ENCODE data around the gene EXD3.

EXD3 gene

GRCh38 chr9:137446851-137447471 lies 24.0 kb upstream of the EXD3 start:
- peaks cover 31% of the 10 kb centered on the region for H3K27me3 ChIP-seq (replicated peaks; ENCODE audit: insufficient read depth, low read length)
- H3K36me3 ChIP-seq (replicated peaks; ENCODE audit: insufficient read depth, low read length): no peaks in the 10 kb centered on the region
- no peak overlapping the region for H3K4me3 ChIP-seq (ENCODE audit: low read length)
- H3K79me2 ChIP-seq (ENCODE audit: low read length): no peaks in the 10 kb centered on the region
- H4K20me1 ChIP-seq (ENCODE audit: insufficient read depth, low read length): no peaks in the 10 kb centered on the region
- peaks cover 5% of the 10 kb centered on the region; the same call in 1 of the 2 replicates for H3K4me1 ChIP-seq (ENCODE audit: low read length)
- H3K4me2 ChIP-seq (ENCODE audit: low read depth, low read length): no peak overlapping the region
- no peak for TF ChIP-seq EZH2phosphoT487 (IDR thresholded peaks at IDR 0.05; ENCODE audit: low read length)
- no peak overlapping the region for H3K27ac ChIP-seq (ENCODE audit: low read length)
- no peak for DNase-seq
- H3K9me3 ChIP-seq (replicated peaks; ENCODE audit: insufficient read depth, low read length): no peaks in the 10 kb centered on the region
- no peak overlapping the region for H3K9ac ChIP-seq (ENCODE audit: low read length)
- H2AFZ ChIP-seq (ENCODE audit: low read length): no peak overlapping the region
- H3F3A ChIP-seq (ENCODE audit: insufficient read depth, low read length): 0 out of 2 replicates have a peak, but pooled peaks cover 3% of the 10 kb centered on the region
- H3K9me2 ChIP-seq (replicated peaks; ENCODE audit: insufficient read depth, low read length): no peaks in the 10 kb centered on the region

- H3K4me1 ChIP-seq (ENCODE audit: low read length): peaks cover 5% of the 10 kb centered on the region; the same call in 1 of the 2 replicates
Observed at GRCh38 chr9:137445930-137446431, 23.0 kb upstream of the EXD3 start.

GRCh38 chr9:137445275-137445807 lies 22.4 kb upstream of the EXD3 start:
- TF ChIP-seq EZH2 (optimal IDR thresholded peaks at IDR 0.05; ENCODE audit: low read depth, low read length) (no peak), CTCF (IDR thresholded peaks at IDR 0.05; ENCODE audit: low read length) (peak; percentile 82)
- peaks cover 5% of the 10 kb centered on the region; the same call in 1 of the 2 replicates for H3K4me1 ChIP-seq (ENCODE audit: low read length)
- 0 out of 2 replicates have a peak, but pooled peaks cover 5% of the 10 kb centered on the region for H3F3A ChIP-seq (ENCODE audit: insufficient read depth, low read length)
- H3K9me3 ChIP-seq (replicated peaks; ENCODE audit: insufficient read depth, low read length): no peaks in the 10 kb centered on the region
- no peak overlapping the region for H3K27ac ChIP-seq (ENCODE audit: low read length)
- no peak overlapping the region for H3K4me3 ChIP-seq (ENCODE audit: low read length)
- H3K9ac ChIP-seq (ENCODE audit: low read length): no peak overlapping the region
- H2AFZ ChIP-seq (ENCODE audit: low read length): 0 out of 2 replicates have a peak overlapping the region, but pooled peaks have one; percentile 15
- H3K4me2 ChIP-seq (ENCODE audit: low read depth, low read length): peak overlapping the region; percentile 33; the same call in 1 of the 2 replicates
- H3K36me3 ChIP-seq (replicated peaks; ENCODE audit: insufficient read depth, low read length): no peaks in the 10 kb centered on the region
- no peaks in the 10 kb centered on the region for H3K9me2 ChIP-seq (replicated peaks; ENCODE audit: insufficient read depth, low read length)
- H3K27me3 ChIP-seq (replicated peaks; ENCODE audit: insufficient read depth, low read length): peaks cover 33% of the 10 kb centered on the region
- peak; percentile 75 for DNase-seq
- H4K20me1 ChIP-seq (ENCODE audit: insufficient read depth, low read length): no peaks in the 10 kb centered on the region
- no peaks in the 10 kb centered on the region for H3K79me2 ChIP-seq (ENCODE audit: low read length)

More at GRCh38 chr9:137445930-137446431, 23.0 kb upstream of the EXD3 start:
- Histone ChIP-seq H3K4me3 (ENCODE audit: low read length) (no peak overlapping the region), H2AFZ (ENCODE audit: low read length) (0 out of 2 replicates have a peak overlapping the region, but pooled peaks have one; percentile 15), H3K9me2 (replicated peaks; ENCODE audit: insufficient read depth, low read length) (no peaks in the 10 kb centered on the region), H3K4me2 (ENCODE audit: low read depth, low read length) (peak overlapping the region; percentile 33; the same call in 1 of the 2 replicates), H3K27ac (ENCODE audit: low read length) (no peak overlapping the region), H3K9me3 (replicated peaks; ENCODE audit: insufficient read depth, low read length) (no peaks in the 10 kb centered on the region), H3K36me3 (replicated peaks; ENCODE audit: insufficient read depth, low read length) (no peaks in the 10 kb centered on the region), H3K9ac (ENCODE audit: low read length) (no peak overlapping the region), H4K20me1 (ENCODE audit: insufficient read depth, low read length) (no peaks in the 10 kb centered on the region), H3K27me3 (replicated peaks; ENCODE audit: insufficient read depth, low read length) (peaks cover 33% of the 10 kb centered on the region), H3F3A (ENCODE audit: insufficient read depth, low read length) (0 out of 2 replicates have a peak, but pooled peaks cover 5% of the 10 kb centered on the region), H3K79me2 (ENCODE audit: low read length) (no peaks in the 10 kb centered on the region)
- TF ChIP-seq EZH2phosphoT487 (IDR thresholded peaks at IDR 0.05; ENCODE audit: low read length) (no peak), EZH2 (optimal IDR thresholded peaks at IDR 0.05; ENCODE audit: low read depth, low read length) (no peak), CTCF (IDR thresholded peaks at IDR 0.05; ENCODE audit: low read length) (no peak)
- no peak for DNase-seq
